Neuronal stem cell (in vitro differentiated cells): ENCODE measurements around the gene OPN4.

Experiments used
- DNase-seq: peaks from one replicate; pipeline ENCODE4 v3.0.0-alpha.2; 2013; ENCODE audit warnings: low spot score
- H2AFZ ChIP-seq: one replicate; pipeline ENCODE4 v1.6.1; 2013; ENCODE audit warnings: mild to moderate bottlenecking, low read length, inconsistent platforms
- H2AK5ac ChIP-seq: 2 replicates; pipeline ENCODE4 v1.6.1; 2013; ENCODE audit warnings: low read depth, mild to moderate bottlenecking, inconsistent platforms, low read length, moderate library complexity, mixed read lengths
- H2BK120ac ChIP-seq: 2 replicates; pipeline ENCODE4 v1.6.1; 2013; ENCODE audit warnings: low read depth, mild to moderate bottlenecking, inconsistent platforms, low read length, moderate library complexity, mixed read lengths
- H2BK12ac ChIP-seq: one replicate; pipeline ENCODE4 v1.6.1; 2013; ENCODE audit warnings: low read length, inconsistent platforms
- H2BK15ac ChIP-seq: 2 replicates; pipeline ENCODE4 v1.6.1; 2013; ENCODE audit warnings: mild to moderate bottlenecking, low read length, inconsistent platforms, mixed read lengths
- H2BK5ac ChIP-seq: one replicate; pipeline ENCODE4 v1.6.1; 2013; ENCODE audit warnings: inconsistent platforms, mild to moderate bottlenecking, low read length, moderate library complexity
- H3K14ac ChIP-seq: one replicate; pipeline ENCODE4 v1.6.1; 2013; ENCODE audit warnings: low read length, inconsistent platforms
- H3K18ac ChIP-seq: 2 replicates; pipeline ENCODE4 v1.6.1; 2013; ENCODE audit warnings: low read length, inconsistent platforms
- H3K23ac ChIP-seq: 2 replicates; pipeline ENCODE4 v1.6.1; 2013; ENCODE audit warnings: low read depth, mild to moderate bottlenecking, mixed read lengths, low read length, inconsistent platforms; ENCODE audit not compliant: poor library complexity
- H3K27ac ChIP-seq: replicated peaks from 3 replicates; pipeline ENCODE4 v1.5.1; 2013; ENCODE audit warnings: low read length, inconsistent platforms
- H3K27me3 ChIP-seq, 3 experiments: 2 replicates each; pipeline ENCODE4 v1.6.1; 2013; ENCODE audit warnings: low read length in 3 of 3, mild to moderate bottlenecking in 2 of 3, inconsistent platforms in 1 of 3, low read depth in 1 of 3, mixed read lengths in 1 of 3, moderate library complexity in 1 of 3; ENCODE audit not compliant: control insufficient read depth in 3 of 3, insufficient read depth in 3 of 3
- H3K36me3 ChIP-seq, 2 donors: replicated peaks in 1 of 2; 2 replicates each; pipeline ENCODE4 v1.6.1; 2013; ENCODE audit warnings: low read length in 2 of 2; ENCODE audit not compliant: control insufficient read depth in 2 of 2, insufficient read depth in 2 of 2
- H3K4ac ChIP-seq: 2 replicates; pipeline ENCODE4 v1.6.1; 2013; ENCODE audit warnings: inconsistent platforms, mild to moderate bottlenecking, low read length, moderate library complexity
- H3K4me1 ChIP-seq, 2 donors: 1 replicate in 1 of 2; 2 replicates in 1 of 2; pipeline ENCODE4 v1.6.1; 2013; ENCODE audit warnings: low read length in 2 of 2, low read depth in 1 of 2; ENCODE audit not compliant: control insufficient read depth in 2 of 2, insufficient read depth in 1 of 2
- H3K4me2 ChIP-seq: one replicate; pipeline ENCODE4 v1.6.1; 2013; ENCODE audit warnings: mild to moderate bottlenecking, low read length, inconsistent platforms; ENCODE audit not compliant: insufficient read depth, poor library complexity, severe bottlenecking
- H3K4me3 ChIP-seq, 2 donors: 2 replicates each; pipeline ENCODE4 v1.5.1; 2013; ENCODE audit warnings: low read length in 2 of 2, mild to moderate bottlenecking in 2 of 2, inconsistent platforms in 1 of 2, moderate library complexity in 1 of 2
- H3K79me1 ChIP-seq: one replicate; pipeline ENCODE4 v1.6.1; 2013; ENCODE audit warnings: low read depth, mild to moderate bottlenecking, inconsistent platforms, low read length, moderate library complexity
- H3K9ac ChIP-seq: one replicate; pipeline ENCODE4 v1.6.1; 2013; ENCODE audit warnings: mild to moderate bottlenecking, low read depth, low read length, inconsistent platforms; ENCODE audit not compliant: poor library complexity
- H3K9me3 ChIP-seq, 2 donors: replicated peaks in 1 of 2; 2 replicates each; pipeline versions ENCODE3 to v1.6.1; 2013; ENCODE audit warnings: low read length in 2 of 2, mild to moderate bottlenecking in 2 of 2, inconsistent platforms in 1 of 2, low read depth in 1 of 2, mixed read lengths in 1 of 2, moderate library complexity in 1 of 2; ENCODE audit not compliant: control insufficient read depth in 2 of 2, insufficient read depth in 1 of 2
- H4K8ac ChIP-seq: one replicate; pipeline ENCODE4 v1.6.1; 2013; ENCODE audit warnings: low read depth, mild to moderate bottlenecking, inconsistent platforms, low read length, moderate library complexity
- H4K91ac ChIP-seq: one replicate; pipeline ENCODE4 v1.6.1; 2013; ENCODE audit warnings: low read length, low read depth, mild to moderate bottlenecking, inconsistent platforms; ENCODE audit not compliant: poor library complexity
- WGBS, 2 donors: extraction: QIAGEN DNeasy Blood & Tissue Kit; methylation state at CpG; one replicate each; pipeline ENCODE4 v1.1.7; 2013; ENCODE audit warnings: missing lambda C conversion rate in 2 of 2, mixed read lengths in 1 of 2; ENCODE audit not compliant: insufficient read length in 2 of 2, insufficient replicate concordance in 1 of 2; ENCODE audit errors: extremely low coverage in 2 of 2; 5-methylcytosine and 5-hydroxymethylcytosine counted together

The OPN4 gene

GRCh38 chr10:86667421-86668181 is 13.3 kb downstream of the OPN4 start:
- Histone ChIP-seq H3K4ac (no peak overlapping the region), H3K27ac (no peak overlapping the region), H3K4me1 (peaks cover 27 to 32% of the 10 kb centered on the region in 2 donors), H3K4me3 (no peak overlapping the region), H3K9ac (no peak overlapping the region), H3K18ac (peak overlapping the region; percentile 88), H2BK12ac (no peak overlapping the region), H4K8ac (peak overlapping the region; percentile 49), H3K4me2 (no peak overlapping the region), H4K91ac (no peak overlapping the region), H2AFZ (no peak overlapping the region), H2BK5ac (peak overlapping the region; percentile 69), H2AK5ac (peak overlapping the region; percentile 91), H2BK120ac (peak overlapping the region; percentile 74), H3K9me3 (no peaks in the 10 kb centered on the region), H2BK15ac (peak overlapping the region; percentile 93), H3K79me1 (peaks cover 2% of the 10 kb centered on the region), H3K14ac (no peak overlapping the region), H3K36me3 (no peaks in the 10 kb centered on the region), H3K23ac (peak overlapping the region; percentile 58), H3K27me3 (peaks cover 0 to 56% (median 0%) of the 10 kb centered on the region in 3 experiments)
- WGBS, 2 donors, result no CpG with 5 or more reads among the region's 10 CpGs
- no peak for DNase-seq

- peak within 1 kb of the TSS; percentile 36 for H3K4me2 ChIP-seq
- peak within 1 kb of the TSS; percentile 91 for H2BK12ac ChIP-seq
- no peak for DNase-seq
- H3K23ac ChIP-seq, result peak within 1 kb of the TSS; percentile 58
- H3K27me3 ChIP-seq, result peaks cover 0 to 59% (median 0%) of the 10 kb centered on the region in 3 experiments
- H3K4me3 ChIP-seq, result no peak within 1 kb of the TSS
- H2AFZ ChIP-seq, result peak within 1 kb of the TSS; percentile 58
- H3K27ac ChIP-seq, result no peak within 1 kb of the TSS
- no peak within 1 kb of the TSS for H3K4ac ChIP-seq
- H3K18ac ChIP-seq, result peak within 1 kb of the TSS; percentile 88
- H3K14ac ChIP-seq, result peak within 1 kb of the TSS; percentile 85
- WGBS, 2 donors, result no CpG with 5 or more reads among the region's 23 CpGs
- peak within 1 kb of the TSS; percentile 49 for H4K8ac ChIP-seq
- peak within 1 kb of the TSS; percentile 2 for H4K91ac ChIP-seq
- H3K9me3 ChIP-seq, result no peaks in the 10 kb centered on the region
- H3K36me3 ChIP-seq, result no peaks in the 10 kb centered on the region
- H2AK5ac ChIP-seq, result peak within 1 kb of the TSS; percentile 91
- H3K79me1 ChIP-seq, result peaks cover 2% of the 10 kb centered on the region
- peak within 1 kb of the TSS; percentile 74 for H2BK120ac ChIP-seq
- peak within 1 kb of the TSS; percentile 69 for H2BK5ac ChIP-seq
- H2BK15ac ChIP-seq, result peak within 1 kb of the TSS; percentile 93
- no peak within 1 kb of the TSS for H3K9ac ChIP-seq
- H3K4me1 ChIP-seq, result peaks cover 36 to 40% of the 10 kb centered on the region in 2 donors
Observed at GRCh38 chr10:86668297-86669165, 14.2 kb downstream of the OPN4 start, which contains the start of gene LDB3. TSS of gene LDB3 (plus strand) at chr10:86668511. CDS start at chr10:86668692, 181 bp downstream.

DNA sequence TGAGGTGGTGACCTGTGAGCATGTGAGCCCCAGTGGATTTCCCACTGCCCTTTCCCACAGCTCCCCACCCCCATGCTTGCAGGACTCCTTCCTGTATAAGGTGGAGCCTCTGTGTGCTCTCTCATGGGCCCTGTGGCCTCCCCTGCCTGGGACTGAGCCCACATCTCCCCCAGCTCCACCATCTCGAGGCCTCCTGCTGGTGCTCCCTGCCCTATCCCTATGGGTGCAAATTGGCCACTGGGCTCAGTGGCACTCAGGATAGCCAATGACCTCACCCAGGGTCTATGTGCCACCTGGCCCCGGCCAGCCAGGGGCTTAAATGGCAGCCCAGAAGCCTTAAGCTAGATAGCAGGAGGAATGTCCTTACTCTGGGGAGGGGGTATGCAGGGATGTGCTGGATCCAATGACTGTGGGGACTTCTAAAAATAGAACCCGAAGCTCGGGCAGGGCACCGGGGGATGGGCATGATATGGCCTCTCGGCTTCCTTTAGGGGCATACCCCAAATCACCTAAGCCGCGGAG is 16.0 kb downstream of the OPN4 start:
- Histone ChIP-seq H2AK5ac (peak overlapping the region; percentile 60), H3K9me3 (no peaks in the 10 kb centered on the region), H3K23ac (no peak overlapping the region), H2BK120ac (peak overlapping the region; percentile 54), H3K27me3 (peaks cover 0 to 71% (median 0%) of the 10 kb centered on the region in 3 experiments), H3K18ac (peak overlapping the region; percentile 19), H4K8ac (no peak overlapping the region), H2AFZ (no peak overlapping the region), H3K4me2 (no peak overlapping the region), H2BK5ac (peak overlapping the region; percentile 54), H4K91ac (no peak overlapping the region), H3K4me1 (peaks cover 31 to 34% of the 10 kb centered on the region in 2 donors), H3K79me1 (peaks cover 2% of the 10 kb centered on the region), H3K27ac (no peak overlapping the region), H2BK12ac (no peak overlapping the region), H3K14ac (no peak overlapping the region), H3K4me3 (no peak overlapping the region), H3K9ac (no peak overlapping the region), H3K36me3 (no peaks in the 10 kb centered on the region), H3K4ac (no peak overlapping the region), H2BK15ac (peak overlapping the region; percentile 94)
- no peak for DNase-seq
- no CpG with 5 or more reads among the region's 8 CpGs for WGBS, 2 donors
